Neural cell (in vitro differentiated cells): Measurements from ENCODE around the gene C17orf50.

Experiments
- EZH2 ChIP-seq: fragments of 200-600, 300-800 bp; shearing (Covaris generic), sonication (generic); IDR thresholded peaks from 2 replicates; pipeline ENCODE4 v1.6.1; 2014; ENCODE audit warnings: antibody characterized with exemption, low read length, borderline replicate concordance, mild to moderate bottlenecking; ENCODE audit not compliant: insufficient read depth, poor library complexity, severe bottlenecking
- POLR2AphosphoS5 ChIP-seq: IDR thresholded peaks from 2 replicates; pipeline ENCODE4 v1.6.1; 2012
- TF ChIP-seq, protein P1 (sequence below): fragments of 450-650 bp; IDR thresholded peaks from 2 replicates; pipeline ENCODE4 v1.5.1; 2014; ENCODE audit warnings: antibody characterized with exemption, mild to moderate bottlenecking, moderate library complexity; ENCODE audit not compliant: poor library complexity, severe bottlenecking

GRCh38 chr17:35773679-35774425 lies 13.2 kb downstream of the C17orf50 start:
- TF ChIP-seq, protein P1, sequence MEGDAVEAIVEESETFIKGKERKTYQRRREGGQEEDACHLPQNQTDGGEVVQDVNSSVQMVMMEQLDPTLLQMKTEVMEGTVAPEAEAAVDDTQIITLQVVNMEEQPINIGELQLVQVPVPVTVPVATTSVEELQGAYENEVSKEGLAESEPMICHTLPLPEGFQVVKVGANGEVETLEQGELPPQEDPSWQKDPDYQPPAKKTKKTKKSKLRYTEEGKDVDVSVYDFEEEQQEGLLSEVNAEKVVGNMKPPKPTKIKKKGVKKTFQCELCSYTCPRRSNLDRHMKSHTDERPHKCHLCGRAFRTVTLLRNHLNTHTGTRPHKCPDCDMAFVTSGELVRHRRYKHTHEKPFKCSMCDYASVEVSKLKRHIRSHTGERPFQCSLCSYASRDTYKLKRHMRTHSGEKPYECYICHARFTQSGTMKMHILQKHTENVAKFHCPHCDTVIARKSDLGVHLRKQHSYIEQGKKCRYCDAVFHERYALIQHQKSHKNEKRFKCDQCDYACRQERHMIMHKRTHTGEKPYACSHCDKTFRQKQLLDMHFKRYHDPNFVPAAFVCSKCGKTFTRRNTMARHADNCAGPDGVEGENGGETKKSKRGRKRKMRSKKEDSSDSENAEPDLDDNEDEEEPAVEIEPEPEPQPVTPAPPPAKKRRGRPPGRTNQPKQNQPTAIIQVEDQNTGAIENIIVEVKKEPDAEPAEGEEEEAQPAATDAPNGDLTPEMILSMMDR, result no peak
- TF ChIP-seq EZH2 (no peak), POLR2AphosphoS5 (no peak)
